GM12801 (cell line): ENCODE data around the gene VPS25.

ENCODE experiments used
- TF ChIP-seq, protein P1 (sequence below): IDR thresholded peaks from one replicate; pipeline ENCODE4 v1.5.1; 2011; ENCODE audit warnings: control low read depth; ENCODE audit not compliant: insufficient read length; ENCODE audit errors: extremely low read depth

The VPS25 gene

GRCh38 chr17:42778570-42778969 lies 5.3 kb downstream of the VPS25 start:
- TF ChIP-seq, protein P1, sequence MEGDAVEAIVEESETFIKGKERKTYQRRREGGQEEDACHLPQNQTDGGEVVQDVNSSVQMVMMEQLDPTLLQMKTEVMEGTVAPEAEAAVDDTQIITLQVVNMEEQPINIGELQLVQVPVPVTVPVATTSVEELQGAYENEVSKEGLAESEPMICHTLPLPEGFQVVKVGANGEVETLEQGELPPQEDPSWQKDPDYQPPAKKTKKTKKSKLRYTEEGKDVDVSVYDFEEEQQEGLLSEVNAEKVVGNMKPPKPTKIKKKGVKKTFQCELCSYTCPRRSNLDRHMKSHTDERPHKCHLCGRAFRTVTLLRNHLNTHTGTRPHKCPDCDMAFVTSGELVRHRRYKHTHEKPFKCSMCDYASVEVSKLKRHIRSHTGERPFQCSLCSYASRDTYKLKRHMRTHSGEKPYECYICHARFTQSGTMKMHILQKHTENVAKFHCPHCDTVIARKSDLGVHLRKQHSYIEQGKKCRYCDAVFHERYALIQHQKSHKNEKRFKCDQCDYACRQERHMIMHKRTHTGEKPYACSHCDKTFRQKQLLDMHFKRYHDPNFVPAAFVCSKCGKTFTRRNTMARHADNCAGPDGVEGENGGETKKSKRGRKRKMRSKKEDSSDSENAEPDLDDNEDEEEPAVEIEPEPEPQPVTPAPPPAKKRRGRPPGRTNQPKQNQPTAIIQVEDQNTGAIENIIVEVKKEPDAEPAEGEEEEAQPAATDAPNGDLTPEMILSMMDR, result no peak

- TF ChIP-seq, protein P1, result no peak
These were observed 6.2 kb downstream of the VPS25 start for GRCh38 chr17:42779304-42779935.

- TF ChIP-seq, protein P1, result no peak
These were observed 6.9 kb downstream of the VPS25 start, which contains the start of gene WNK4 for GRCh38 chr17:42779936-42780850. WNK4 (plus strand) TSS chr17:42780610; CDS start chr17:42780699, 89 bp downstream.

DNA sequence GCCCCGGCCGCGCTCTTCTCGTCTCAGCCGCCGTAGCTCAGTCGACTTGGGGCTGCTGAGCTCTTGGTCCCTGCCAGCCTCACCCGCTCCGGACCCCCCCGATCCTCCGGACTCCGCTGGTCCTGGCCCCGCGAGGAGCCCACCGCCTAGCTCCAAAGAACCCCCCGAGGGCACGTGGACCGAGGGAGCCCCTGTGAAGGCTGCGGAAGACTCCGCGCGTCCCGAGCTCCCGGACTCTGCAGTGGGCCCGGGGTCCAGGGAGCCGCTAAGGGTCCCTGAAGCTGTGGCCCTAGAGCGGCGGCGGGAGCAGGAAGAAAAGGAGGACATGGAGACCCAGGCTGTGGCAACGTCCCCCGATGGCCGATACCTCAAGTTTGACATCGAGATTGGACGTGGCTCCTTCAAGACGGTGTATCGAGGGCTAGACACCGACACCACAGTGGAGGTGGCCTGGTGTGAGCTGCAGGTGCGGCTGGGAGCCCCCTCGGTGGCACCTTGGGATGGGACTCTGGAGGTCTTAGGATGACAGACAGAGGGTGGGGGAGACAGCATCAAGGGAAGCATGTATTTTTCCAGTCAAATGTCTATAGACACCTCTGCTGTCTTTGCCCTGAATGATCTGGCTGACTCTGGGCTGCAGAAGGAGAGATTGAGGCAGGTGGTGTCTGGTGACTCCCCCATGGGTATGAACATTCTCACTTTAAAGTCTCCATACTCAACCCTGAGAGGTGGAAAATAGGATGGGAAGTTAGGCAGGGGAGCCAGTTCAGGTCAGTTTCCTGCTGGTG lies 7.8 kb downstream of the VPS25 start:
- TF ChIP-seq, protein P1, result no peak

GRCh38 chr17:42781639-42782165 lies 8.5 kb downstream of the VPS25 start:
- TF ChIP-seq, protein P1, result no peak

GRCh38 chr17:42782166-42783061 lies 9.2 kb downstream of the VPS25 start:
- TF ChIP-seq, protein P1, result no peak
